H9 (cell line): ENCODE measurements around the gene ZNF688. TPM values are rescaled to one million over a fixed set of nuclear protein-coding genes. Genes with fewer than 3 reads are reported as not detected.

Experiments used
- DNase-seq: peaks from one replicate; pipeline ENCODE4 v3.0.0-alpha.2; 2017
- H2AFZ ChIP-seq: one replicate; pipeline ENCODE4 v1.6.1; 2013; ENCODE audit warnings: mild to moderate bottlenecking, low read length, control low read depth, moderate library complexity
- H2AK5ac ChIP-seq: 2 replicates; pipeline ENCODE4 v1.6.1; 2013; ENCODE audit warnings: low read length, control low read depth, mixed read lengths; ENCODE audit not compliant: insufficient read length
- H2BK120ac ChIP-seq: one replicate; pipeline ENCODE4 v1.6.1; 2013; ENCODE audit warnings: low read depth, mild to moderate bottlenecking, low read length, control low read depth, inconsistent platforms; ENCODE audit not compliant: poor library complexity, severe bottlenecking
- H2BK12ac ChIP-seq: 2 replicates; pipeline ENCODE4 v1.6.1; 2013; ENCODE audit warnings: low read length, control low read depth, mixed read lengths, low read depth; ENCODE audit not compliant: insufficient read length
- H2BK15ac ChIP-seq: 2 replicates; pipeline ENCODE4 v1.6.1; 2013; ENCODE audit warnings: low read depth, low read length, control low read depth
- H2BK20ac ChIP-seq: one replicate; pipeline ENCODE4 v1.6.1; 2013; ENCODE audit warnings: low read depth, mild to moderate bottlenecking, low read length, control low read depth, inconsistent platforms; ENCODE audit not compliant: poor library complexity, severe bottlenecking
- H2BK5ac ChIP-seq: 2 replicates; pipeline ENCODE4 v1.6.1; 2013; ENCODE audit warnings: low read length, control low read depth, mixed read lengths; ENCODE audit not compliant: insufficient read length
- H3K14ac ChIP-seq: 2 replicates; pipeline ENCODE4 v1.6.1; 2013; ENCODE audit warnings: low read length, control low read depth; ENCODE audit not compliant: insufficient read depth
- H3K18ac ChIP-seq: 2 replicates; pipeline ENCODE4 v1.6.1; 2013; ENCODE audit warnings: low read depth, mild to moderate bottlenecking, mixed read lengths, low read length, control low read depth; ENCODE audit not compliant: insufficient read length
- H3K23ac ChIP-seq: 2 replicates; pipeline ENCODE4 v1.6.1; 2013; ENCODE audit warnings: low read length, control low read depth, mixed read lengths, low read depth; ENCODE audit not compliant: insufficient read length
- H3K23me2 ChIP-seq: 2 replicates; pipeline ENCODE4 v1.6.1; 2013; ENCODE audit warnings: low read depth, mild to moderate bottlenecking, mixed read lengths, low read length, control low read depth; ENCODE audit not compliant: insufficient read length, poor library complexity, severe bottlenecking
- H3K27ac ChIP-seq: 2 replicates; pipeline ENCODE4 v1.5.1; 2013; ENCODE audit warnings: low read length, control low read depth, mixed read lengths, low read depth; ENCODE audit not compliant: insufficient read length
- H3K27me3 ChIP-seq: 2 replicates; pipeline ENCODE4 v1.6.1; 2013; ENCODE audit warnings: low read length, control low read depth, inconsistent platforms; ENCODE audit not compliant: insufficient read depth
- H3K4ac ChIP-seq: 2 replicates; pipeline ENCODE4 v1.6.1; 2013; ENCODE audit warnings: low read depth, mild to moderate bottlenecking, control low read depth, inconsistent platforms, low read length, moderate library complexity
- H3K4me1 ChIP-seq: 2 replicates; pipeline ENCODE4 v1.6.1; 2013; ENCODE audit warnings: low read length, control low read depth, inconsistent platforms; ENCODE audit not compliant: insufficient read depth
- H3K4me2 ChIP-seq: 2 replicates; pipeline ENCODE4 v1.6.1; 2013; ENCODE audit warnings: low read length, control low read depth, mixed read lengths; ENCODE audit not compliant: insufficient read length, insufficient read depth
- H3K56ac ChIP-seq: 2 replicates; pipeline ENCODE4 v1.6.1; 2013; ENCODE audit warnings: low read depth, mild to moderate bottlenecking, mixed read lengths, low read length, control low read depth; ENCODE audit not compliant: insufficient read length
- H3K79me1 ChIP-seq: 2 replicates; pipeline ENCODE4 v1.6.1; 2013; ENCODE audit warnings: low read depth, mild to moderate bottlenecking, moderate library complexity, low read length, control low read depth, inconsistent platforms; ENCODE audit not compliant: insufficient read depth, poor library complexity, severe bottlenecking
- H3K79me2 ChIP-seq: 2 replicates; pipeline ENCODE4 v1.6.1; 2013; ENCODE audit warnings: low read length, control low read depth, inconsistent platforms; ENCODE audit not compliant: insufficient read depth
- H3K9ac ChIP-seq: 2 replicates; pipeline ENCODE4 v1.6.1; 2013; ENCODE audit warnings: low read length, control low read depth, mixed read lengths; ENCODE audit not compliant: insufficient read length; ENCODE audit errors: extremely low read depth
- H3K9me3 ChIP-seq: one replicate; pipeline ENCODE4 v1.6.1; 2013; ENCODE audit warnings: low read depth, low read length, inconsistent platforms; ENCODE audit not compliant: control insufficient read depth
- H3T11ph ChIP-seq: one replicate; pipeline ENCODE4 v1.6.1; 2013; ENCODE audit warnings: mild to moderate bottlenecking, low read length, control low read depth, inconsistent platforms
- H4K20me1 ChIP-seq: one replicate; pipeline ENCODE4 v1.6.1; 2013; ENCODE audit not compliant: control insufficient read depth, insufficient read length, insufficient read depth
- H4K5ac ChIP-seq: 2 replicates; pipeline ENCODE4 v1.6.1; 2013; ENCODE audit warnings: low read depth, mild to moderate bottlenecking, mixed read lengths, low read length, control low read depth; ENCODE audit not compliant: insufficient read length
- H4K8ac ChIP-seq: replicated peaks from 2 replicates; pipeline ENCODE4 v1.6.1; 2013; ENCODE audit warnings: low read length, control low read depth, mixed read lengths, low read depth; ENCODE audit not compliant: insufficient read length
- H4K91ac ChIP-seq: 2 replicates; pipeline ENCODE4 v1.6.1; 2013; ENCODE audit warnings: low read depth, mild to moderate bottlenecking, moderate library complexity, mixed read lengths, low read length, control low read depth; ENCODE audit not compliant: insufficient read length
- H3K27ac Mint-ChIP-seq, 3 experiments: 2 replicates in 2 of 3; 3 replicates in 1 of 3; pipeline ENCODE4 v1.8.0; 2020 to 2021; ENCODE audit warnings: mixed read lengths in 3 of 3, mild to moderate bottlenecking in 1 of 3, moderate library complexity in 1 of 3
- H3K27me3 Mint-ChIP-seq: 2 replicates; pipeline ENCODE4 v1.8.0; 2021; ENCODE audit warnings: low read depth, mild to moderate bottlenecking, moderate library complexity, mixed read lengths
- H3K36me3 Mint-ChIP-seq, 3 experiments: 2 replicates in 2 of 3; 3 replicates in 1 of 3; pipeline ENCODE4 v1.8.0; 2020 to 2021; ENCODE audit warnings: low read depth in 3 of 3, mixed read lengths in 3 of 3; ENCODE audit not compliant: insufficient read depth in 1 of 3
- H3K4me1 Mint-ChIP-seq, 2 experiments: 2 replicates each; pipeline ENCODE4 v1.8.0; 2020; ENCODE audit warnings: mixed read lengths in 2 of 2
- H3K4me3 Mint-ChIP-seq, 2 experiments: 2 replicates in 1 of 2; 3 replicates in 1 of 2; pipeline ENCODE4 v1.8.0; 2020 to 2021; ENCODE audit warnings: mild to moderate bottlenecking in 2 of 2, mixed read lengths in 2 of 2, moderate library complexity in 1 of 2
- H3K9me3 Mint-ChIP-seq, 2 experiments: 2 replicates in 1 of 2; 3 replicates in 1 of 2; pipeline ENCODE4 v1.8.0; 2020; ENCODE audit warnings: mild to moderate bottlenecking in 2 of 2, mixed read lengths in 2 of 2, moderate library complexity in 1 of 2
- CTCF ChIP-seq: fragments of 200-600 bp; sonication (generic); conservative IDR thresholded peaks from 3 replicates; pipeline ENCODE4 v1.8.0; 2021; ENCODE audit warnings: antibody characterized with exemption, mild to moderate bottlenecking
- WGBS: extraction: QIAGEN DNeasy Blood & Tissue Kit; methylation state at CpG from one replicate; pipeline ENCODE4 v1.1.7; 2013; ENCODE audit warnings: missing lambda C conversion rate, low lambda C conversion rate, mixed read lengths; ENCODE audit not compliant: insufficient read length; ENCODE audit errors: extremely low coverage; 5-methylcytosine and 5-hydroxymethylcytosine counted together
- total RNA-seq: library from RNA; stranded (reverse); gene quantifications from 2 replicates; pipeline ENCODE4 v1.2.1, GENCODE V29; 2021

ZNF688 gene
- total RNA-seq, 1 experiment from 2014 or later, result 4.5 TPM

GRCh38 chr16:30543067-30543466 is 28.4 kb downstream of the ZNF688 start:
- Histone ChIP-seq H2BK15ac (no peak overlapping the region), H3K79me2 (no peaks in the 10 kb centered on the region), H3K79me1 (no peaks in the 10 kb centered on the region), H4K91ac (no peak overlapping the region), H3K4me1 (peaks cover 3% of the 10 kb centered on the region; the same call in 1 of the 2 replicates), H3K4me2 (no peak overlapping the region), H2BK12ac (no peak overlapping the region), H4K8ac (no peak overlapping the region), H2BK20ac (no peak overlapping the region), H3K56ac (no peak overlapping the region), H2AK5ac (no peak overlapping the region), H3K23ac (no peak overlapping the region), H3K23me2 (no peaks in the 10 kb centered on the region), H3K14ac (no peak overlapping the region), H4K5ac (no peak overlapping the region), H3K18ac (no peak overlapping the region), H4K20me1 (no peaks in the 10 kb centered on the region), H2BK5ac (no peak overlapping the region), H2AFZ (no peak overlapping the region), H3K9ac (no peak overlapping the region), H3K9me3 (no peaks in the 10 kb centered on the region), H3T11ph (no peak overlapping the region), H3K27ac (no peak overlapping the region), H2BK120ac (no peak overlapping the region), H3K4ac (no peak overlapping the region), H3K27me3 (no peaks in the 10 kb centered on the region)
- 100% methylated on average over 1 of the region's 5 CpGs for WGBS
- no peak for DNase-seq
- Mint-ChIP-seq H3K27ac (no peak overlapping the region), H3K36me3 (peaks cover 2 to 8% (median 4%) of the 10 kb centered on the region in 3 experiments; a peak in 4 of 7 replicates), H3K9me3 (peaks cover 0 to 8% of the 10 kb centered on the region in 2 experiments; a peak in 1 of 5 replicates), H3K27me3 (peaks cover 4% of the 10 kb centered on the region; the same call in 1 of the 2 replicates), H3K4me1 (peaks cover 6 to 20% of the 10 kb centered on the region in 2 experiments), H3K4me3 (no peak overlapping the region)
- TF ChIP-seq CTCF, result no peak
